22Rv1 (cell line): Measurements from ENCODE around the gene TIMP2.

Experiments used
- CTCF ChIP-seq: fragments of 450-650 bp; IDR thresholded peaks from 2 replicates; pipeline ENCODE4 v1.5.1; 2017; ENCODE audit warnings: mild to moderate bottlenecking
- ZFX ChIP-seq: fragments of 450-650 bp; IDR thresholded peaks from 2 replicates; pipeline ENCODE4 v1.6.1; 2017; ENCODE audit warnings: antibody characterized with exemption, borderline replicate concordance

- TF ChIP-seq CTCF, result no peak
- no peak for TF ChIP-seq ZFX
These were observed 722 bp upstream of the TIMP2 start for GRCh38 chr17:78925662-78926555.
